Natural killer cell (primary cell): ENCODE data around the gene USF3. TPM values are rescaled to one million over a fixed set of nuclear protein-coding genes. Genes with fewer than 3 reads are reported as not detected.
A peak's percentile ranks its signal among the peaks of the same experiment; 100 is the strongest.

Experiments used
- ATAC-seq, 3 donors: fragments of 150-1000 bp in 2 of 3; fragments of 200-7000 bp in 1 of 3; cut with Tn5 transposase; 1 replicate in 1 of 3; 2 replicates in 2 of 3; pipeline ENCODE4 v1.10.0; 2021; ENCODE audit warnings: mild to moderate bottlenecking in 2 of 3, moderate library complexity in 2 of 3
- DNase-seq, 2 donors: peaks; one replicate each; pipeline versions ENCODE4 v3.0.0 to v3.0.0-alpha.2; 2013 to 2021; ENCODE audit warnings: mixed read lengths in 1 of 2
- H3K27ac ChIP-seq: one replicate; pipeline ENCODE4 v1.5.1; 2013; ENCODE audit warnings: mild to moderate bottlenecking, low read length
- H3K27me3 ChIP-seq: one replicate; pipeline ENCODE4 v1.6.1; 2013; ENCODE audit warnings: low read length; ENCODE audit not compliant: control insufficient read depth, insufficient read depth
- H3K36me3 ChIP-seq: one replicate; pipeline ENCODE4 v1.6.1; 2013; ENCODE audit warnings: low read length; ENCODE audit not compliant: control insufficient read depth, insufficient read depth
- H3K4me1 ChIP-seq: one replicate; pipeline ENCODE4 v1.6.1; 2013; ENCODE audit warnings: low read length; ENCODE audit not compliant: control insufficient read depth, insufficient read depth
- H3K4me3 ChIP-seq: one replicate; pipeline ENCODE4 v1.5.1; 2013; ENCODE audit warnings: low read length
- H3K9me3 ChIP-seq: one replicate; pipeline ENCODE4 v1.6.1; 2013; ENCODE audit warnings: low read length; ENCODE audit not compliant: control insufficient read depth, insufficient read depth
- H3K27ac Mint-ChIP-seq, 2 donors: one replicate each; pipeline ENCODE4 v1.8.0; 2022; ENCODE audit warnings: mild to moderate bottlenecking in 2 of 2, mixed read lengths in 2 of 2, moderate library complexity in 1 of 2
- H3K27me3 Mint-ChIP-seq, 2 donors: one replicate each; pipeline ENCODE4 v1.8.0; 2022; ENCODE audit warnings: low read depth in 2 of 2, mixed read lengths in 2 of 2
- H3K36me3 Mint-ChIP-seq: one replicate; pipeline ENCODE4 v1.8.0; 2022; ENCODE audit warnings: mixed read lengths
- H3K4me1 Mint-ChIP-seq, 2 donors: one replicate each; pipeline ENCODE4 v1.8.0; 2022; ENCODE audit warnings: mixed read lengths in 2 of 2
- H3K4me3 Mint-ChIP-seq: one replicate; pipeline ENCODE4 v1.8.0; 2022; ENCODE audit warnings: mild to moderate bottlenecking, moderate library complexity, mixed read lengths
- H3K9me3 Mint-ChIP-seq, 2 donors: one replicate each; pipeline ENCODE4 v1.8.0; 2022; ENCODE audit warnings: mixed read lengths in 2 of 2
- CTCF ChIP-seq: fragments of 200-600 bp; IDR thresholded peaks from one replicate; pipeline ENCODE4 v1.8.0; 2022; ENCODE audit warnings: antibody characterized with exemption
- WGBS: methylation state at CpG from one replicate; pipeline ENCODE4 v1.1.7; 2013; ENCODE audit warnings: missing lambda C conversion rate; ENCODE audit not compliant: insufficient coverage; 5-methylcytosine and 5-hydroxymethylcytosine counted together
- intact Hi-C: fragments of 100-400 bp; cut with micrococcal nuclease; formaldehyde crosslinking; loops from one replicate; pipeline ENCODE4 v1.14.2; 2022
- total RNA-seq, 4 donors: library from RNA; stranded (reverse); fragments of 120-200 nt in 1 of 4; gene quantifications; one replicate each; pipeline versions ENCODE4 v1.2.3 to v1.2.4, GENCODE V29; 2013 to 2022

USF3 gene
- total RNA-seq, 3 donors from 2014 or later (not counting 1 experiment from before 2014, with no cell fraction given), result 38.0 to 43.0 (median 41.8) TPM

GRCh38 chr3:113684271-113684819 lies 12.1 kb downstream of the USF3 start:
- intact Hi-C loops, result no loop called here
- Mint-ChIP-seq H3K4me3 (no peak overlapping the region), H3K27ac (no peak overlapping the region), H3K9me3 (peaks cover 2 to 8% of the 10 kb centered on the region in 2 donors), H3K4me1 (peaks cover 9 to 23% of the 10 kb centered on the region in 2 donors), H3K36me3 (peaks cover 14% of the 10 kb centered on the region), H3K27me3 (no peaks in the 10 kb centered on the region)
- Histone ChIP-seq H3K4me3 (no peak overlapping the region), H3K4me1 (no peaks in the 10 kb centered on the region), H3K27ac (no peak overlapping the region), H3K27me3 (no peaks in the 10 kb centered on the region), H3K36me3 (peaks cover 7% of the 10 kb centered on the region), H3K9me3 (peaks cover 9% of the 10 kb centered on the region)
- WGBS, result 100% methylated on average over 1 of the region's 3 CpGs
- TF ChIP-seq CTCF, result no peak
- DNase-seq (no peak), ATAC-seq (no peak)

- H3K27ac Mint-ChIP-seq, result peak overlapping the region; percentile 24 to 57
- no peaks in the 10 kb centered on the region for H3K9me3 ChIP-seq
- H3K4me1 ChIP-seq, result no peaks in the 10 kb centered on the region
- WGBS, result 100% methylated on average over 4 of the region's 4 CpGs
- H3K36me3 ChIP-seq, result peaks cover 23% of the 10 kb centered on the region
- H3K36me3 Mint-ChIP-seq, result peaks cover under 1% of the 10 kb centered on the region
- H3K4me3 Mint-ChIP-seq, result no peak overlapping the region
- no peaks in the 10 kb centered on the region for H3K27me3 ChIP-seq
- H3K9me3 Mint-ChIP-seq, result no peaks in the 10 kb centered on the region
- H3K4me3 ChIP-seq, result no peak overlapping the region
- intact Hi-C loops, result no loop called here
- no peak overlapping the region for H3K27ac ChIP-seq
- DNase-seq, result no peak
- TF ChIP-seq CTCF, result no peak
- H3K4me1 Mint-ChIP-seq, result peaks cover 22 to 39% of the 10 kb centered on the region in 2 donors
- ATAC-seq, result no peak
- H3K27me3 Mint-ChIP-seq, result no peaks in the 10 kb centered on the region
These were observed 17.7 kb downstream of the USF3 start for GRCh38 chr3:113678773-113679172.

GRCh38 chr3:113677737-113678136 lies 18.7 kb downstream of the USF3 start:
- Mint-ChIP-seq H3K9me3 (no peaks in the 10 kb centered on the region), H3K27ac (no peak overlapping the region), H3K4me1 (peaks cover 22 to 37% of the 10 kb centered on the region in 2 donors), H3K4me3 (no peak overlapping the region), H3K36me3 (no peaks in the 10 kb centered on the region), H3K27me3 (no peaks in the 10 kb centered on the region)
- ATAC-seq, result no peak
- no peaks in the 10 kb centered on the region for H3K4me1 ChIP-seq
- no CpG with 5 or more reads among the region's 1 CpG for WGBS
- no peak overlapping the region for H3K4me3 ChIP-seq
- no peak for TF ChIP-seq CTCF
- no peaks in the 10 kb centered on the region for H3K27me3 ChIP-seq
- no peaks in the 10 kb centered on the region for H3K9me3 ChIP-seq
- peaks cover 32% of the 10 kb centered on the region for H3K36me3 ChIP-seq
- intact Hi-C loops, result no loop called here
- DNase-seq, result no peak
- no peak overlapping the region for H3K27ac ChIP-seq

- WGBS, result 58% methylated on average over 3 of the region's 3 CpGs
- H3K9me3 Mint-ChIP-seq, result no peaks in the 10 kb centered on the region
- H3K4me3 Mint-ChIP-seq, result no peak overlapping the region
- intact Hi-C loops, result no loop called here
- Histone ChIP-seq H3K36me3 (peaks cover 40% of the 10 kb centered on the region), H3K4me1 (no peaks in the 10 kb centered on the region), H3K4me3 (no peak overlapping the region), H3K27ac (no peak overlapping the region), H3K9me3 (no peaks in the 10 kb centered on the region), H3K27me3 (no peaks in the 10 kb centered on the region)
- ATAC-seq (peak in 1 of 3 donors; percentile 21), DNase-seq (no peak)
- H3K27me3 Mint-ChIP-seq, result no peaks in the 10 kb centered on the region
- TF ChIP-seq CTCF, result no peak
- no peaks in the 10 kb centered on the region for H3K36me3 Mint-ChIP-seq
- peaks cover 22 to 34% of the 10 kb centered on the region in 2 donors for H3K4me1 Mint-ChIP-seq
- H3K27ac Mint-ChIP-seq, result peak overlapping the region; percentile 12 to 48
These were observed 20.2 kb downstream of the USF3 start for GRCh38 chr3:113676261-113676660.
